HL-60 (cell line): ENCODE measurements around the gene TNFRSF1B.

ENCODE experiments used
- DNase-seq, 2 experiments: peaks; one replicate each; pipeline ENCODE4 v3.0.0-alpha.2; 2010 to 2020; ENCODE audit warnings: low read depth in 1 of 2, low spot score in 1 of 2
- H3K27ac ChIP-seq: fragments of 250-450 bp; sonication (Bioruptor Pico); replicated peaks from 2 replicates; pipeline ENCODE4 v1.5.1; 2020; ENCODE audit warnings: mild to moderate bottlenecking, moderate library complexity
- H3K27me3 ChIP-seq: fragments of 250-450 bp; sonication (Bioruptor Pico); 2 replicates; pipeline ENCODE4 v1.5.1; 2021; ENCODE audit warnings: mild to moderate bottlenecking, moderate library complexity; ENCODE audit not compliant: insufficient read depth, poor library complexity, severe bottlenecking
- H3K4me3 ChIP-seq: replicated peaks from 2 replicates; pipeline ENCODE4 v1.5.1; 2011; ENCODE audit warnings: mild to moderate bottlenecking, control low read depth, low read length; ENCODE audit not compliant: insufficient read depth
- GABPA ChIP-seq: IDR thresholded peaks from 2 replicates; pipeline ENCODE4 v1.6.1; 2012; ENCODE audit warnings: low read depth
- POLR2AphosphoS5 ChIP-seq: IDR thresholded peaks from 2 replicates; pipeline ENCODE4 v1.6.1; 2012; ENCODE audit warnings: low read depth
- SPI1 ChIP-seq: IDR thresholded peaks from 2 replicates; pipeline ENCODE4 v1.6.1; 2012; ENCODE audit warnings: low read depth, mild to moderate bottlenecking, borderline replicate concordance
- TF ChIP-seq, protein P1 (sequence below): IDR thresholded peaks from 2 replicates; pipeline ENCODE4 v1.6.1; 2012; ENCODE audit warnings: low read depth; ENCODE audit not compliant: insufficient replicate concordance
- TF ChIP-seq, protein P2 (sequence below): IDR thresholded peaks from one replicate; pipeline ENCODE4 v1.5.1; 2011; ENCODE audit warnings: low read length, control low read depth, inconsistent platforms; ENCODE audit not compliant: insufficient read depth

Gene TNFRSF1B

GRCh38 chr1:12206238-12206637, 39.4 kb downstream of the TNFRSF1B start:
- Histone ChIP-seq H3K4me3 (no peak overlapping the region), H3K27me3 (no peaks in the 10 kb centered on the region), H3K27ac (no peak overlapping the region)
- no peak for TF ChIP-seq POLR2AphosphoS5
- TF ChIP-seq, protein P1, sequence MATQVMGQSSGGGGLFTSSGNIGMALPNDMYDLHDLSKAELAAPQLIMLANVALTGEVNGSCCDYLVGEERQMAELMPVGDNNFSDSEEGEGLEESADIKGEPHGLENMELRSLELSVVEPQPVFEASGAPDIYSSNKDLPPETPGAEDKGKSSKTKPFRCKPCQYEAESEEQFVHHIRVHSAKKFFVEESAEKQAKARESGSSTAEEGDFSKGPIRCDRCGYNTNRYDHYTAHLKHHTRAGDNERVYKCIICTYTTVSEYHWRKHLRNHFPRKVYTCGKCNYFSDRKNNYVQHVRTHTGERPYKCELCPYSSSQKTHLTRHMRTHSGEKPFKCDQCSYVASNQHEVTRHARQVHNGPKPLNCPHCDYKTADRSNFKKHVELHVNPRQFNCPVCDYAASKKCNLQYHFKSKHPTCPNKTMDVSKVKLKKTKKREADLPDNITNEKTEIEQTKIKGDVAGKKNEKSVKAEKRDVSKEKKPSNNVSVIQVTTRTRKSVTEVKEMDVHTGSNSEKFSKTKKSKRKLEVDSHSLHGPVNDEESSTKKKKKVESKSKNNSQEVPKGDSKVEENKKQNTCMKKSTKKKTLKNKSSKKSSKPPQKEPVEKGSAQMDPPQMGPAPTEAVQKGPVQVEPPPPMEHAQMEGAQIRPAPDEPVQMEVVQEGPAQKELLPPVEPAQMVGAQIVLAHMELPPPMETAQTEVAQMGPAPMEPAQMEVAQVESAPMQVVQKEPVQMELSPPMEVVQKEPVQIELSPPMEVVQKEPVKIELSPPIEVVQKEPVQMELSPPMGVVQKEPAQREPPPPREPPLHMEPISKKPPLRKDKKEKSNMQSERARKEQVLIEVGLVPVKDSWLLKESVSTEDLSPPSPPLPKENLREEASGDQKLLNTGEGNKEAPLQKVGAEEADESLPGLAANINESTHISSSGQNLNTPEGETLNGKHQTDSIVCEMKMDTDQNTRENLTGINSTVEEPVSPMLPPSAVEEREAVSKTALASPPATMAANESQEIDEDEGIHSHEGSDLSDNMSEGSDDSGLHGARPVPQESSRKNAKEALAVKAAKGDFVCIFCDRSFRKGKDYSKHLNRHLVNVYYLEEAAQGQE = no peak
- TF ChIP-seq, protein P2, sequence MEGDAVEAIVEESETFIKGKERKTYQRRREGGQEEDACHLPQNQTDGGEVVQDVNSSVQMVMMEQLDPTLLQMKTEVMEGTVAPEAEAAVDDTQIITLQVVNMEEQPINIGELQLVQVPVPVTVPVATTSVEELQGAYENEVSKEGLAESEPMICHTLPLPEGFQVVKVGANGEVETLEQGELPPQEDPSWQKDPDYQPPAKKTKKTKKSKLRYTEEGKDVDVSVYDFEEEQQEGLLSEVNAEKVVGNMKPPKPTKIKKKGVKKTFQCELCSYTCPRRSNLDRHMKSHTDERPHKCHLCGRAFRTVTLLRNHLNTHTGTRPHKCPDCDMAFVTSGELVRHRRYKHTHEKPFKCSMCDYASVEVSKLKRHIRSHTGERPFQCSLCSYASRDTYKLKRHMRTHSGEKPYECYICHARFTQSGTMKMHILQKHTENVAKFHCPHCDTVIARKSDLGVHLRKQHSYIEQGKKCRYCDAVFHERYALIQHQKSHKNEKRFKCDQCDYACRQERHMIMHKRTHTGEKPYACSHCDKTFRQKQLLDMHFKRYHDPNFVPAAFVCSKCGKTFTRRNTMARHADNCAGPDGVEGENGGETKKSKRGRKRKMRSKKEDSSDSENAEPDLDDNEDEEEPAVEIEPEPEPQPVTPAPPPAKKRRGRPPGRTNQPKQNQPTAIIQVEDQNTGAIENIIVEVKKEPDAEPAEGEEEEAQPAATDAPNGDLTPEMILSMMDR = no peak
- no peak for TF ChIP-seq SPI1
- TF ChIP-seq GABPA = no peak
- no peak for DNase-seq

DNA sequence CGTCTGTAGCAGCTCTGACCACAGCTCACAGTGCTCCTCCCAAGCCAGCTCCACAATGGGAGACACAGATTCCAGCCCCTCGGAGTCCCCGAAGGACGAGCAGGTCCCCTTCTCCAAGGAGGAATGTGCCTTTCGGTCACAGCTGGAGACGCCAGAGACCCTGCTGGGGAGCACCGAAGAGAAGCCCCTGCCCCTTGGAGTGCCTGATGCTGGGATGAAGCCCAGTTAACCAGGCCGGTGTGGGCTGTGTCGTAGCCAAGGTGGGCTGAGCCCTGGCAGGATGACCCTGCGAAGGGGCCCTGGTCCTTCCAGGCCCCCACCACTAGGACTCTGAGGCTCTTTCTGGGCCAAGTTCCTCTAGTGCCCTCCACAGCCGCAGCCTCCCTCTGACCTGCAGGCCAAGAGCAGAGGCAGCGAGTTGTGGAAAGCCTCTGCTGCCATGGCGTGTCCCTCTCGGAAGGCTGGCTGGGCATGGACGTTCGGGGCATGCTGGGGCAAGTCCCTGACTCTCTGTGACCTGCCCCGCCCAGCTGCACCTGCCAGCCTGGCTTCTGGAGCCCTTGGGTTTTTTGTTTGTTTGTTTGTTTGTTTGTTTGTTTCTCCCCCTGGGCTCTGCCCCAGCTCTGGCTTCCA, 40.1 kb downstream of the TNFRSF1B start:
- Histone ChIP-seq H3K27ac (no peak overlapping the region), H3K4me3 (no peak overlapping the region), H3K27me3 (no peaks in the 10 kb centered on the region)
- no peak for DNase-seq
- TF ChIP-seq SPI1 (no peak), POLR2AphosphoS5 (no peak), GABPA (no peak)
- TF ChIP-seq, protein P1 = no peak
- TF ChIP-seq, protein P2 = no peak

GRCh38 chr1:12208271-12208670, 41.5 kb downstream of the TNFRSF1B start:
- H3K27me3 ChIP-seq = no peaks in the 10 kb centered on the region
- TF ChIP-seq, protein P1 = no peak
- no peak for TF ChIP-seq GABPA
- no peak for TF ChIP-seq SPI1
- TF ChIP-seq, protein P2 = no peak
- TF ChIP-seq POLR2AphosphoS5 = no peak
- no peak overlapping the region for H3K27ac ChIP-seq
- no peak overlapping the region for H3K4me3 ChIP-seq
- no peak for DNase-seq
